ENCODE data around the gene SLAMF1. TPM values are rescaled to one million over a fixed set of nuclear protein-coding genes. Genes with fewer than 3 reads are reported as not detected.

SLAMF1 gene
- not detected in 2 replicates for total RNA-seq

GRCh38 chr1:160646711-160647328, at the start of gene SLAMF1:
Gene SLAMF1, minus strand, starts transcription at chr1:160647044. Its CDS starts 99 bp downstream, at chr1:160646945.

GRCh38 chr1:160579216-160579701, 67.6 kb downstream of the SLAMF1 start, which contains the start of gene CD84:
Gene CD84, minus strand, starts transcription at chr1:160579496. Its CDS starts 59 bp downstream, at chr1:160579437.

Other genes with a start within 250 kb of the SLAMF1 start
- gene VANGL2, start 246.5 kb downstream of the SLAMF1 start, total RNA-seq, result 7.3 and 13.2 TPM in 2 replicates
- not detected in 2 replicates for gene SLAMF6, start 123.8 kb downstream of the SLAMF1 start, total RNA-seq
- gene CD84, start 67.5 kb downstream of the SLAMF1 start, total RNA-seq, result not detected in 2 replicates
- gene CD48, start 64.8 kb upstream of the SLAMF1 start, total RNA-seq, result not detected in 2 replicates
- not detected in 2 replicates for gene SLAMF7, start 92.2 kb upstream of the SLAMF1 start, total RNA-seq
- not detected in 2 replicates for gene LY9, start 149.1 kb upstream of the SLAMF1 start, total RNA-seq
- gene CD244, start 215.8 kb upstream of the SLAMF1 start, total RNA-seq, result not detected in 2 replicates
- gene ITLN1, start 238.1 kb upstream of the SLAMF1 start, total RNA-seq, result not detected in 2 replicates